Colonic mucosa (tissue), 4 donors: Measurements from ENCODE around the gene ZNF134. TPM values are rescaled to one million over a fixed set of nuclear protein-coding genes. Genes with fewer than 3 reads are reported as not detected.
A peak's percentile ranks its signal among the peaks of the same experiment; 100 is the strongest.

Experiments used
- DNase-seq: peaks from one replicate; pipeline ENCODE4 v3.0.0-alpha.2; 2020
- H3K27ac ChIP-seq: fragments of 200-600 bp; one replicate; pipeline ENCODE4 v1.8.0; 2021
- H3K27me3 ChIP-seq: fragments of 200-600 bp; one replicate; pipeline ENCODE4 v1.8.0; 2021
- H3K36me3 ChIP-seq: fragments of 200-600 bp; one replicate; pipeline ENCODE4 v1.8.0; 2021
- H3K4me1 ChIP-seq: fragments of 200-600 bp; one replicate; pipeline ENCODE4 v1.8.0; 2021; ENCODE audit warnings: mild to moderate bottlenecking
- H3K4me3 ChIP-seq: fragments of 200-600 bp; one replicate; pipeline ENCODE4 v1.8.0; 2021
- H3K9ac ChIP-seq, 2 donors: one replicate each; pipeline ENCODE4 v1.7.0; 2013; ENCODE audit warnings: control low read depth in 2 of 2, low read depth in 2 of 2, low read length in 2 of 2
- H3K9me3 ChIP-seq: fragments of 200-600 bp; one replicate; pipeline ENCODE4 v1.8.0; 2021
- intact Hi-C: fragments of 100-400 bp; cut with DNase I; formaldehyde crosslinking; loops from one replicate; pipeline ENCODE4 v1.14.1; 2022
- total RNA-seq, 2 donors: library from RNA; stranded (reverse); fragmentation: NEBNext Ultra II Directional in 1 of 2; extraction: Animal tissue kit (Norgen Biotek cat#: 25700) in 1 of 2; gene quantifications; one replicate each; pipeline ENCODE4 v1.2.1, GENCODE V29; 2021
- TF ChIP-seq, protein P1 (sequence below): fragments of 200-600 bp; IDR thresholded peaks from one replicate; pipeline ENCODE4 v1.8.0; 2022; ENCODE audit warnings: antibody characterized with exemption, mild to moderate bottlenecking
- donor health status: healthy.
- donor health status: DM: no; HTN: no; CAD: no.
- donor health status: DM: no; HTN: no; CAD: no.

Gene ZNF134
- total RNA-seq, 2 donors from 2014 or later = 5.8 to 7.7 TPM

DNA sequence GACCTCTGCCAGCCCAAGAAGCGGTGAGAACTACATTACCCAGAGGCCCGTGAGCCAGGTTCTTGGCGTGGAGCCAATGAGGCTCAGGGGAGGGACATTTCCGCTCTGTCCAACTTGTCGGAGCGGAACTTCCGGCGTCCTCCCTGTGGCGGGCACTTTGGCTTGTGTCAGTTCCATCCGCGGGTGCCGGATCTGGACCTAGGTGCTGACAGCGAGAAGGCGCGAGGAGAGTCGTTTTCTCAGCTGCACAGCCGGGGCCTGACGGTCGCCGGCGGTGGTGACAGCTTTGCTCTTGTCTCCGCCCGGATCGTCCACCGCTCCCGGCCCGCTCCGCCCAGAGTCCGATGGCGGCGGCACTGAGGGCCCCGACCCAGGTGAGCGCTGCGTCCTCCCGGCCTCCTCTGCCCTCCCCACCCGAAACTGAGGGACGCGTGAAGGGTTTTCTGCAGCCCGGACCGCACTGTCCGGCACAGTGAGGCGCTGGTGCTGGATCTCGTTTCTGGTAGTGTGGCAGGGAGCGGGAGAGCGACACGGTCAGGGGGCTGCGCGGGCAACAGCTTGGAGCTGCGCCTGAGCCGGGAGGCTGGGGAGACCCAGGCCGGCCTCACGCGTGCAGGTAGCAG, 14.2 kb upstream of the ZNF134 start, which contains the start of gene ZNF530:
ZNF530 (plus strand) TSS at position 125 of the 623 bp plus-strand sequence. CDS start 4,461 bp downstream, outside the sequence.
- TF ChIP-seq, protein P1, sequence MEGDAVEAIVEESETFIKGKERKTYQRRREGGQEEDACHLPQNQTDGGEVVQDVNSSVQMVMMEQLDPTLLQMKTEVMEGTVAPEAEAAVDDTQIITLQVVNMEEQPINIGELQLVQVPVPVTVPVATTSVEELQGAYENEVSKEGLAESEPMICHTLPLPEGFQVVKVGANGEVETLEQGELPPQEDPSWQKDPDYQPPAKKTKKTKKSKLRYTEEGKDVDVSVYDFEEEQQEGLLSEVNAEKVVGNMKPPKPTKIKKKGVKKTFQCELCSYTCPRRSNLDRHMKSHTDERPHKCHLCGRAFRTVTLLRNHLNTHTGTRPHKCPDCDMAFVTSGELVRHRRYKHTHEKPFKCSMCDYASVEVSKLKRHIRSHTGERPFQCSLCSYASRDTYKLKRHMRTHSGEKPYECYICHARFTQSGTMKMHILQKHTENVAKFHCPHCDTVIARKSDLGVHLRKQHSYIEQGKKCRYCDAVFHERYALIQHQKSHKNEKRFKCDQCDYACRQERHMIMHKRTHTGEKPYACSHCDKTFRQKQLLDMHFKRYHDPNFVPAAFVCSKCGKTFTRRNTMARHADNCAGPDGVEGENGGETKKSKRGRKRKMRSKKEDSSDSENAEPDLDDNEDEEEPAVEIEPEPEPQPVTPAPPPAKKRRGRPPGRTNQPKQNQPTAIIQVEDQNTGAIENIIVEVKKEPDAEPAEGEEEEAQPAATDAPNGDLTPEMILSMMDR = no peak
- intact Hi-C loops = no loop called here
- Histone ChIP-seq H3K9ac (peak within 1 kb of the TSS; percentile 40 to 62), H3K27me3 (no peaks in the 10 kb centered on the region), H3K4me3 (peak within 1 kb of the TSS; percentile 98), H3K4me1 (peaks cover 5% of the 10 kb centered on the region), H3K36me3 (no peaks in the 10 kb centered on the region), H3K9me3 (no peaks in the 10 kb centered on the region), H3K27ac (no peak within 1 kb of the TSS)
- DNase-seq = peak; percentile 95

DNA sequence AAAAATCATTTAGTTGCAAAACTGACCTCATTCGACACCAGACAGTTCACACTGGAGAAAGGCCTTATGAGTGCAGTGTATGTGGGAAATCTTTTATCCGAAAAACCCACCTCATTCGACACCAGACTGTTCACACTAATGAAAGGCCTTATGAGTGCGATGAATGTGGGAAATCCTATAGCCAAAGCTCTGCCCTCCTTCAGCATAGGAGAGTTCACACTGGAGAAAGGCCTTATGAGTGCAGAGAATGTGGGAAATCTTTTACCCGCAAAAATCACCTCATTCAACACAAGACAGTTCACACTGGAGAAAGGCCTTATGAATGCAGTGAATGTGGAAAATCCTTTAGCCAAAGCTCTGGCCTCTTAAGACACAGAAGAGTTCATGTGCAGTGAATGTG, 7.1 kb upstream of the ZNF134 start:
- Histone ChIP-seq H3K27me3 (no peaks in the 10 kb centered on the region), H3K4me1 (no peaks in the 10 kb centered on the region), H3K9ac (no peak overlapping the region), H3K9me3 (no peaks in the 10 kb centered on the region), H3K4me3 (no peak overlapping the region), H3K27ac (no peak overlapping the region), H3K36me3 (no peaks in the 10 kb centered on the region)
- TF ChIP-seq, protein P1 = no peak
- intact Hi-C loops = no loop called here
- no peak for DNase-seq

GRCh38 chr19:57611113-57611512, 2.9 kb upstream of the ZNF134 start:
- Histone ChIP-seq H3K27me3 (no peaks in the 10 kb centered on the region), H3K9ac (no peak overlapping the region), H3K27ac (no peak overlapping the region), H3K36me3 (no peaks in the 10 kb centered on the region), H3K4me1 (no peaks in the 10 kb centered on the region), H3K9me3 (peaks cover 8% of the 10 kb centered on the region), H3K4me3 (no peak overlapping the region)
- intact Hi-C loops = no loop called here
- DNase-seq = no peak
- TF ChIP-seq, protein P1 = no peak

DNA sequence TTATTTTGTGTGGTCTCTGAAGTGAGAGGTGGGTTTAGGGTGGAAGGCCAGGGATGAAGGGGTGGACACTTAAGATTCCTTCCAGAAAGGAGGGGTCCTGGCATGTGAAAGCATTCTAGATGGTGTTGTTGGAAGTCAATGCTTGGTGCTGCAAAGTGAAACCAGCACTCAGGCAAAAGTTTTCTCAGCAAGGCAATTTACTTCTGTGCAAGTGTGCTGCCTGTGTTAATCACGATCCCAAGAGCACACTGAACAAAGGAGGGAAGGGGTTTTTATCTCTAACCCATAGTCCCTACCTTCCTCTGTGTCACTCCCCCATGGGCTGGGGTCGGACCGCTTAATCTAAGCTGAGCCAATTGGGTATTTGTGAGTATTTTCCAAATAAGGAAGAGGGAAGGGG, 1.3 kb downstream of the ZNF134 start:
- H3K36me3 ChIP-seq = peaks cover 26% of the 10 kb centered on the region
- H3K27ac ChIP-seq = no peak overlapping the region
- no peaks in the 10 kb centered on the region for H3K4me1 ChIP-seq
- peaks cover 31% of the 10 kb centered on the region for H3K9me3 ChIP-seq
- intact Hi-C loops = no loop called here
- DNase-seq = no peak
- TF ChIP-seq, protein P1 = no peak
- no peak overlapping the region for H3K4me3 ChIP-seq
- H3K27me3 ChIP-seq = no peaks in the 10 kb centered on the region
- H3K9ac ChIP-seq = no peak overlapping the region

DNA sequence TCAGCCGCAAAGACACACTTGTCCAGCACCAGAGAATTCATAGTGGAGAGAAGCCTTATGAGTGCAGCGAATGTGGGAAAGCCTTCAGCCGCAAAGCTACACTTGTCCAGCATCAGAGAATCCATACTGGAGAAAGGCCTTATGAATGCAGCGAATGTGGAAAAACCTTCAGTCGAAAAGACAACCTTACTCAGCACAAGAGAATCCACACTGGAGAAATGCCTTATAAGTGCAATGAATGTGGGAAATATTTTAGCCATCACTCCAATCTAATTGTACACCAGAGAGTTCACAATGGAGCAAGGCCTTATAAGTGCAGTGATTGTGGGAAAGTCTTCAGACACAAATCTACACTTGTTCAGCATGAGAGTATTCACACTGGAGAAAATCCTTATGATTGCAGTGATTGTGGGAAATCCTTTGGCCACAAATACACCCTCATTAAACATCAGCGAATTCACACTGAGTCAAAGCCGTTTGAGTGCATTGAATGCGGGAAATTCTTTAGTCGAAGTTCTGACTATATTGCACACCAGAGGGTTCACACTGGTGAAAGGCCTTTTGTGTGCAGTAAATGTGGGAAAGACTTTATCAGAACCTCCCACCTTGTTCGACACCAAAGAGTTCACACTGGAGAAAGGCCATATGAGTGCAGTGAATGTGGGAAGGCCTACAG, 6.8 kb downstream of the ZNF134 start:
- Histone ChIP-seq H3K36me3 (peaks cover 40% of the 10 kb centered on the region), H3K27me3 (no peaks in the 10 kb centered on the region), H3K4me1 (no peaks in the 10 kb centered on the region), H3K9me3 (peaks cover 44% of the 10 kb centered on the region), H3K27ac (no peak overlapping the region), H3K4me3 (no peak overlapping the region), H3K9ac (no peak overlapping the region)
- no peak for DNase-seq
- intact Hi-C loops = no loop called here
- TF ChIP-seq, protein P1 = no peak
